ENCODE results near the gene NEO1.

The NEO1 gene

GRCh38 chr15:73048624-73049295, 3.5 kb upstream of the NEO1 start:
- TF ChIP-seq CTCF (IDR thresholded peaks at IDR 0.05; ENCODE audit: extremely low read depth, missing control alignments) = no peak
- no peak for DNase-seq (ENCODE audit: low spot score)

- DNase-seq (ENCODE audit: low spot score) = no peak
Observed at GRCh38 chr15:73049564-73050215, 2.6 kb upstream of the NEO1 start.

GRCh38 chr15:73050561-73051295, 1.5 kb upstream of the NEO1 start:
- DNase-seq (ENCODE audit: low spot score) = no peak
- no peak for TF ChIP-seq CTCF (IDR thresholded peaks at IDR 0.05; ENCODE audit: extremely low read depth, missing control alignments)

More at GRCh38 chr15:73049564-73050215, 2.6 kb upstream of the NEO1 start:
- TF ChIP-seq CTCF (IDR thresholded peaks at IDR 0.05; ENCODE audit: extremely low read depth, missing control alignments) = no peak

GRCh38 chr15:73051391-73051806, 864 bp upstream of the NEO1 start:
- TF ChIP-seq CTCF (IDR thresholded peaks at IDR 0.05; ENCODE audit: extremely low read depth, missing control alignments) = no peak
- no peak for DNase-seq (ENCODE audit: low spot score)

- DNase-seq (ENCODE audit: low spot score) = peak; percentile 80
- peak; percentile 23 for TF ChIP-seq CTCF (IDR thresholded peaks at IDR 0.05; ENCODE audit: extremely low read depth, missing control alignments)
Observed at GRCh38 chr15:73052653-73053397, 562 bp downstream of the NEO1 start.

- DNase-seq (ENCODE audit: low spot score) = no peak
- TF ChIP-seq CTCF (IDR thresholded peaks at IDR 0.05; ENCODE audit: extremely low read depth, missing control alignments) = no peak
Observed at GRCh38 chr15:73053398-73053723, 1.1 kb downstream of the NEO1 start.

All from GM20000 (cell line).